HG03066 (cell line): ENCODE data around the gene SRMS.
A peak's percentile ranks its signal among the peaks of the same experiment; 100 is the strongest.

ENCODE experiments used
- ATAC-seq: cut with Tn5 transposase; IDR thresholded peaks from one replicate; pipeline ENCODE4 v1.9.1; 2021; ENCODE audit warnings: low read depth; ENCODE audit not compliant: unreplicated experiment

SRMS gene

DNA sequence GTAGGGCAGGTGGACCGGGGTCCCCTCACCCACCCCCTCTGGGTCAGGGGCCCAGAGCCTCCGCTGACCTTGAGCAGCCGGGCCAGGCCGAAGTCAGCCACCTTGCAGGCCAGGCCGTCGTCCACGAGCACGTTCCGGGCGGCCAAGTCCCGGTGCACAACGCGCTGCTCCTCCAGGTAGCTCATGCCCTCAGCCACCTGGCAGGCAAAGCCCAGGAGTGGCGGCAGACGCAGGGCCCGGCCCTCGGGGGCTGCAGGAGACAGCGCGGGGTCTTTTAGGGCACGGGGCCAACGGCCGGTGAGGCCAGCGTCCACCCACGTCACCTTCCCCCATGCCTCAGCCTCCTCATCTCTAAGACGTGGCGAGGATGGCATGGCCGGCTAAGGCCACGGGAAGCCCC lies 6.2 kb downstream of the SRMS start:
- ATAC-seq: no peak

GRCh38 chr20:63540417-63541186 lies 6.9 kb downstream of the SRMS start:
- ATAC-seq: no peak

- no peak for ATAC-seq
Observed at GRCh38 chr20:63539441-63540370, 7.8 kb downstream of the SRMS start.

DNA sequence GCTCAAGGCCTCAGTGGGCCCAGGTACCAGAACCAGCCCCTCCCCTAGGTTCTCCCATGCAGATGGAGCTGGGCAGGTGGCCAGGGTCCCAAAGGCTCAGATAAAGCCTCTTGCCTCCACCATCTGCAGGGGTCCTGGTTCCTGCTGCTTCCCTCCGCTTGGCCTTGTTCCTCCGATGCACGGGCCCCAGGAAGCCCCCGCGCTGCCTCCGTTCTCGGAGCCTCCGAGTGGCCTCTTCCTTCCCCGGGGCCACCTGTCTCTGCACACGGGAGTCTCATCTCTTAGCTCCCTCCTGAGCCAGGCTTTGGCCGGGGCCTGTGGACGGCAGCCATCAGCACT lies 8.5 kb downstream of the SRMS start:
- no peak for ATAC-seq

DNA sequence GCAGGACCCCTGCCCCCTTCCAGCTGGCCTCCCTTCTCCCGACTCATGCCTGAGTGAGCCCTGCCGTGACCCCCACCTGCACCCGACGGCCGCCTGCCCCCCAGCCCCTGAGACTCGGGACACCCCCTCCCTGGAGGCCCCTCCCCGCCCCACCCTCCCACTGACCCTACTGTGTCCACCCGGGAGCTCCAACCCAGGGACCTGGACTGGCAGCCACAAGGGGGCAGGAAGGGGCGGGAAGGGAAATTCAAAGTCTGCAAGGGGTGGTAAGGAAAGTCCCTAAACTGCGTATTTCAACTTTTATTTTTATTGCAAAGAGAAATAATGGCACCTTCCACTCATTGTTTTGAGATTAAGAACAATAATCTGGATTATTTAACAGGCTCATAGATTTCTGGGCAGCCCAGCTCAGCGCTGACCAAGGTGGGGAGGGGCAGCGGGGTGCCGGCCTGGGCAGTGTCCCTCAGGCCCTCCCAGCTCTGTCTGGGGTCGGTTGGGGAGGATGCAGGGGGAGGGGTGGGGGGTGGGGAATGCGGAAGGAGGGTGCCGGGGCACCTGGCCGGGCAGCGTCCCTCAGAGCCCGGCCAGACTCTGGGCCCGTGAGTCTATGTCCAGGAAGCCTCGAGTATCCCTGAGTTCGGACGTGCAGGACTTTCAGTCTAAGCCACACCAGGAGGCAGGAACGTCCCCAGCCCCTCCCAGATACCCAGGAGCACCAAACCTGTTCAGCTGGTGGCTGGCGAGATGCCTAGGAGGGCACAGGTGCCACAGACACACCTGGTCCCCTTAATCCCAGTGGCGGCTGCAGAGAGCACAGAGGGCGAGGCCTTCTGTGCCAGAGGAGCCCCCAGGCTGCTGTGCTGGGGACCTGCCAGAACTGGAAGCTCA lies 9.1 kb downstream of the SRMS start:
- ATAC-seq: no peak

GRCh38 chr20:63537525-63538203 lies 9.9 kb downstream of the SRMS start:
- ATAC-seq: peak; percentile 88

DNA sequence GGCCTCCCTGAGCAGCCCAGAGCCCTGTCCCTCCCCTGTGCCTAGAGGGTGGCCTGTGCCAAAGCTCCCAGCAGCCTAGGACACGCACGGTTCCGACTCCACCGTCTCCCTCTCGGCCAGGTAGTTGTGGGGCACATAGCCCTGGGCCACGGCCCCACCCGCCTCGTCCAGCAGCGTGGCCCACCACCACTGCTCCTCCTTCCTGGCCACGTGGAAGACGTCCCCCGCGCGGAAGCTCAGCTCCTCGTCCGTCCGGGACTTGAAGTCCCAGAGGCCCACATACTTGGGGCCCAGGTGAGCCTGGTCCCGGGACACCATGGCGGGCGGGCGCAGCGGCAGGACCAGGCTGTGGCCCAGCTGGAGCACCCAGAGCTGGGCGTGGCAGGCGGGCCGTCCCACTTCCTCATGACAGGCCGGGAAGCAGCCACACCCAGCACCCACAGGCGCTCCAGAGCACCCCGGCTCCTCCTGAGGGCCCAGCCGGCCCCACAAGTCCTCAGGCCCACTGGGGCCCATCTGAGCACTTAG lies 10.5 kb downstream of the SRMS start, which contains the start of gene PTK6:
Gene PTK6 (minus strand): TSS at position 380 of the 528 bp plus-strand sequence. CDS start 62 bp downstream, at position 318.
- no peak for ATAC-seq

- no peak for ATAC-seq
Observed at GRCh38 chr20:63536241-63536977, 11.1 kb downstream of the SRMS start.

DNA sequence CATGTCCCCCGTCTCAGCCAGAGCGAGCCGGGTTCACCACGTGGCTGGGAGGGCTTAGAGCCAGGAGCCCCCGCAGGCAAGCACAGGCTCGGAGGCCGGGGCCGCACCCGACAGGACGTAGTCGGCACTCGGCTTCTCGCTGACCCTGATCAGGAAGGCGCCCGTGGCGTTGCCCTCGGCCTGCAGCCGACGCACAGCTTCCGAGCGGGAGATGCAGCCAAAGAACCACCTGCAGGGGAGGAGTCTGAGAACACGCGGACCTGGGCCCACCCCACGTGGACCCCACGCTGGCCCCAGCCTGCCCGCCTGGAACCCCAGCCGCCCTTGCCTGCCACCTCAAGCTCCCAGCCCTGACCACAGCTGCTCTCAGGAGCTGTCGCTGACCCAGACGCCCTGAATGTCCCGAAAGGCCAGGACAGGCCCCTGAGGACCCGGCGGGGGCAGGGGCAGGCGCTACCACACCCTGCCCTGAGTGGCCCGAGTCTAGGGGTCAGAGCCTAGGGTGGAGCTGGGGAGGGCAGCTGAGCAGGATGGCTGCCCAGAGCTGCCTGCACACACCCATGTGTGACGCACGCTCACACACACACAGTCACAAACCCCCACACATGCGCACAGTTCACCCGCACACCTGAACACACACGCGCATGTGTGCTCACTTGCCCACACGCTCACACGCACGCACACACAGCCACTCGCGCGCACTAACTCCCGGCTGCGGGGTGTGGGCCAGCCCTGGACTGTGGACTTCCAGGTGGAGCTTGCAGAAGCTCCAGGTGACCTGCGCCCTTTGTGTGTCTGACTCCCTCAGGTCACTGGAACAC lies 12.5 kb downstream of the SRMS start:
- no peak for ATAC-seq

- no peak for ATAC-seq
Observed at GRCh38 chr20:63534427-63534830, 13.1 kb downstream of the SRMS start.

GRCh38 chr20:63533871-63534393 lies 13.6 kb downstream of the SRMS start:
- no peak for ATAC-seq

- no peak for ATAC-seq
Observed at GRCh38 chr20:63533388-63533787, 14.2 kb downstream of the SRMS start.

- ATAC-seq: no peak
Observed at GRCh38 chr20:63532449-63532971, 15.0 kb downstream of the SRMS start.

DNA sequence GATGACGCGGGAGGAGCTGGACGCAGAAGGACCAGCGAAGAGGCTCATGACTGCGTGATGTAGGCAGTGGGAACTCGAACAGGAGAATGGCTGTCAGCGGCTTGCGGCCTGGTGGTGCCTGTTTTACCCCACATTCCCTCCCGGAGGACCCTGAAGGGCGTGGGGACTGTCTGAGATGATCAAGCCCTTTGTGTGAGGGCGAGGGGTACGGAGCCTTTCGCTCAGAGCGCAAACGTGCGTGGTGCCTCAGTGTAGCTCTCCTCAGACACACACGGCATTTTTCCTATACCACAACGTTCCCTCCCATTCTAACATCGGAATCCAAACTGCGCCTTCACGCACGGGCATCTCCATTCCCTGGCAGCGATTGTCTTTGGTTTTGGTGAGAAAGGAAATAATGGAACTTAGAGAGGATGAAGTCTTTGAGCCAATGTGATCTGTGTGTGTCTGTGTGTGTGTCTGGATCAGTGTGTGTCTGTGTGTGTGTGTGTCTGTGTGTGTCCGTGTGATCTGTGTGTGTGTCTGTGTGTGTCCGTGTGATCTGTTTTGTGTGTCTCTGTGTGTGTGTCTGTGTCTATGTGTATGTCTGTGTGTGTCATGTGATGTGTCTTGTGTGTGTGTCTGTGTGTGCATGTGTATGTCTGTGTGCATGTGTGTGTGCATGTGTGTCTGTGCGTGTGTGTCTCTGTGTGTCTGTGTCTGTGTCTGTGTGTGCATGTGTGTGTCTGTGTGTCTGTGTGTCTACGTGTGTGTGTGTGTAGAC lies 15.7 kb downstream of the SRMS start:
- no peak for ATAC-seq

- ATAC-seq: no peak
Observed at GRCh38 chr20:63530788-63531160, 16.8 kb downstream of the SRMS start.

DNA sequence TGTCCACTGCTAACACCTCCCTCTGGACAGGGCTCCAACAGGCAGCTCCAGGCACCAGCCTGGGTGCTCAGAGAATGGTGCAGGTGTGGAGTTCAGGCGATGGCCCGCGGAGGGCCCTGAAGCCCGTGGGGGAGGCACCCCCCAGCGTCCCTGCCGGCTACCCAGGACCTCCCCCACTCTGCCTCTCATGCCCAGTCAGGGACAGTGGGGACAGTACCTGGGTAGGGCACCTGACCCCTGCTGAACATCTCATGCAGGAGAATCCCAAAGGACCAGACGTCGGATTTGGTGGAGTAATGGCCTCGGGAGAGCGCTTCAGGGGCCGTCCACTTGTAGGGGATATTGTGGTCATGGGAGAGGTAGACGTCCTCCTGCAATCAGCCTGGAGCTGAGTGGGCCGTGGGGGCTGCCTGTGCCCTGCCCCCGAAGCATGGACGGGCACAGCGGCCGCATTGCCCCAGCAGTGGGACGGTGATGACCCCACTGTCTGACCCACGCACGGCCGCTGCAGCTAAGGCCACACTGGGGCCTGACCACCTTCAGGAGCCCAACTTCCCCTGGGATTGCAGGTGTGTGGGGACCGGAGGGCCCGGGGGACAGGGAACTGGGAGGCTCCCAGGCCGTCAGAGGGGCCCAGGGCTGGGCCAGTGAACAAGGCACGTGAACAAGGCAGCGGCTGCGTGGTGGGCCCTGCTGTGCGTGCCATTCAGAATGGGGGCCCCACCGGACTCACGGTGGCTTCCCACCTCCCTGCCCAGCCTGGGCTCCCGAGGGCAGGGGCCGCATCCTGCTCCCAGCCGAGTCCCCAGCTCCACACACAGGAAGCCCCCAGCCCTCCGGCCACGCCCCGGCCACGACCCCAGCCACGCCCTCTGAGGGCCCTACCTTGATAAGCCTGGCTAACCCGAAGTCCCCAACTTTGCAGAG lies 17.4 kb downstream of the SRMS start:
- ATAC-seq: no peak
